GM23338 (cell line): ENCODE results near the gene TSC22D2. TPM values are rescaled to one million over a fixed set of nuclear protein-coding genes. Genes with fewer than 3 reads are reported as not detected.

Experiments used
- ATAC-seq: fragments of 200-7000 bp; cut with Tn5 transposase; 3 replicates; pipeline ENCODE4 v1.9.1; 2020
- DNase-seq: peaks from one replicate; pipeline ENCODE4 v3.0.0-alpha.2; 2015; ENCODE audit warnings: low spot score
- H2AFZ ChIP-seq: fragments of 200-600 bp; sonication (generic); 2 replicates; pipeline ENCODE4 v1.8.0; 2016; ENCODE audit warnings: antibody characterized with exemption, mild to moderate bottlenecking, moderate library complexity
- H3F3A ChIP-seq: fragments of 200-600 bp; sonication (generic); replicated peaks from 2 replicates; pipeline ENCODE4 v1.8.0; 2017; ENCODE audit warnings: antibody characterized with exemption, mixed run types, low read depth
- H3K27ac ChIP-seq: fragments of 200-600 bp; sonication (generic); 2 replicates; pipeline ENCODE4 v1.6.1; 2016; ENCODE audit warnings: low read depth
- H3K27me3 ChIP-seq: fragments of 200-600 bp; sonication (generic); 2 replicates; pipeline ENCODE4 v1.8.0; 2016; ENCODE audit warnings: mild to moderate bottlenecking, mixed run types, moderate library complexity; ENCODE audit not compliant: insufficient read depth
- H3K36me3 ChIP-seq: fragments of 200-600 bp; sonication (generic); 2 replicates; pipeline ENCODE4 v1.8.0; 2016; ENCODE audit warnings: mild to moderate bottlenecking; ENCODE audit not compliant: insufficient read depth
- H3K4me1 ChIP-seq: fragments of 200-600 bp; sonication (generic); 2 replicates; pipeline ENCODE4 v1.8.0; 2016; ENCODE audit warnings: mild to moderate bottlenecking, moderate library complexity; ENCODE audit not compliant: insufficient read depth
- H3K4me2 ChIP-seq: fragments of 200-600 bp; sonication (generic); 2 replicates; pipeline ENCODE4 v1.7.1; 2017; ENCODE audit warnings: mixed run types
- H3K4me3 ChIP-seq: fragments of 200-600 bp; sonication (generic); 2 replicates; pipeline ENCODE4 v1.6.1; 2016; ENCODE audit warnings: mixed run types
- H3K79me2 ChIP-seq: fragments of 200-600 bp; sonication (generic); replicated peaks from 2 replicates; pipeline ENCODE4 v1.8.0; 2017; ENCODE audit warnings: mild to moderate bottlenecking; ENCODE audit not compliant: insufficient read depth
- H3K9me2 ChIP-seq: fragments of 200-600 bp; sonication (generic); 2 replicates; pipeline ENCODE4 v1.8.0; 2017; ENCODE audit not compliant: insufficient read depth
- H4K20me1 ChIP-seq: fragments of 200-600 bp; sonication (generic); replicated peaks from 2 replicates; pipeline ENCODE4 v1.8.0; 2017; ENCODE audit warnings: mild to moderate bottlenecking; ENCODE audit not compliant: insufficient read depth
- H3K27ac Mint-ChIP-seq: 2 replicates; pipeline ENCODE4 v1.8.0; 2020; ENCODE audit warnings: inconsistent platforms, mild to moderate bottlenecking, moderate library complexity, mixed read lengths
- H3K27me3 Mint-ChIP-seq: 3 replicates; pipeline ENCODE4 v1.8.0; 2022; ENCODE audit warnings: low read depth, mild to moderate bottlenecking, moderate library complexity, mixed read lengths, inconsistent platforms; ENCODE audit not compliant: insufficient read depth, poor library complexity
- H3K36me3 Mint-ChIP-seq: 3 replicates; pipeline ENCODE4 v1.8.0; 2021; ENCODE audit warnings: low read depth, mild to moderate bottlenecking, inconsistent platforms, moderate library complexity, mixed read lengths
- H3K4me1 Mint-ChIP-seq: 3 replicates; pipeline ENCODE4 v1.8.0; 2020; ENCODE audit warnings: mild to moderate bottlenecking, inconsistent platforms, mixed read lengths
- H3K4me3 Mint-ChIP-seq: 3 replicates; pipeline ENCODE4 v1.8.0; 2021; ENCODE audit warnings: moderate library complexity, mild to moderate bottlenecking, inconsistent platforms, mixed read lengths
- H3K9me3 Mint-ChIP-seq: 3 replicates; pipeline ENCODE4 v1.8.0; 2020; ENCODE audit warnings: moderate library complexity, mild to moderate bottlenecking, inconsistent platforms, mixed read lengths
- CREB1 ChIP-seq: fragments of 250-450 bp; sonication (Bioruptor Pico); IDR thresholded peaks from 2 replicates; pipeline ENCODE4 v1.5.0; 2020; ENCODE audit warnings: low read depth, mild to moderate bottlenecking, moderate library complexity
- CTCF ChIP-seq, 2 experiments: fragments of 200-600 bp in 1 of 2; sonication (generic) in 1 of 2; conservative IDR thresholded peaks; 2 replicates each; pipeline versions ENCODE4 v1.5.1 to v1.6.1; 2016 to 2017; ENCODE audit warnings: antibody characterized with exemption in 2 of 2, low read depth in 2 of 2, mild to moderate bottlenecking in 2 of 2, moderate library complexity in 1 of 2
- ETS1 ChIP-seq: IDR thresholded peaks from 2 replicates; pipeline ENCODE4 v1.6.1; 2016; ENCODE audit warnings: antibody characterized with exemption
- EZH2 ChIP-seq: fragments of 200-600 bp; sonication (generic); IDR thresholded peaks from one replicate; pipeline ENCODE4 v1.8.0; 2017; ENCODE audit warnings: antibody characterized with exemption, mild to moderate bottlenecking, low read depth; ENCODE audit not compliant: unreplicated experiment
- EZH2phosphoT487 ChIP-seq: fragments of 200-600 bp; sonication (generic); IDR thresholded peaks from one replicate; pipeline ENCODE4 v1.8.1; 2018; ENCODE audit warnings: antibody characterized with exemption; ENCODE audit not compliant: unreplicated experiment
- JUNB ChIP-seq: IDR thresholded peaks from one replicate; pipeline ENCODE4 v1.6.1; 2016; ENCODE audit warnings: antibody characterized with exemption; ENCODE audit not compliant: unreplicated experiment
- NANOG ChIP-seq: IDR thresholded peaks from 2 replicates; pipeline ENCODE4 v1.6.1; 2016; ENCODE audit warnings: antibody characterized with exemption, borderline replicate concordance
- POLR2AphosphoS5 ChIP-seq: IDR thresholded peaks from 2 replicates; pipeline ENCODE4 v1.6.1; 2016; ENCODE audit warnings: antibody characterized with exemption, low read depth
- REST ChIP-seq: IDR thresholded peaks from one replicate; pipeline ENCODE4 v1.6.1; 2018; ENCODE audit warnings: antibody characterized with exemption; ENCODE audit not compliant: unreplicated experiment
- STAT1 ChIP-seq: IDR thresholded peaks from one replicate; pipeline ENCODE4 v1.6.1; 2016; ENCODE audit warnings: antibody characterized with exemption; ENCODE audit not compliant: unreplicated experiment
- ZNF114 ChIP-seq: fragments of 250-450 bp; sonication (Bioruptor Pico); IDR thresholded peaks from 2 replicates; pipeline ENCODE4 v1.5.0; 2020; ENCODE audit warnings: mild to moderate bottlenecking, moderate library complexity
- ZNF331 ChIP-seq: fragments of 250-450 bp; sonication (Bioruptor Pico); IDR thresholded peaks from 2 replicates; pipeline ENCODE4 v1.5.0; 2020; ENCODE audit warnings: low read depth, mild to moderate bottlenecking, moderate library complexity
- polyA plus RNA-seq: library from polyadenylated mRNA; unstranded; fragments of >200 nt; fragmentation: Nextera tagmentation; extraction: Ambion mirVana; gene quantifications from 2 replicates; pipeline ENCODE4 v1.2.1, GENCODE V29; 2016
- total RNA-seq: library from RNA; depleted of rRNA; stranded (reverse); fragments of >200 nt; shearing (Covaris generic); gene quantifications from 2 replicates; pipeline ENCODE4 v1.2.3, GENCODE V29; 2014
- TF ChIP-seq, protein P1 (sequence below): fragments of 250-450 bp; sonication (Bioruptor Pico); IDR thresholded peaks from 2 replicates; pipeline ENCODE4 v1.5.0; 2020; ENCODE audit warnings: mild to moderate bottlenecking, moderate library complexity

TSC22D2 gene
- total and polyA plus RNA-seq, 2 experiments from 2014 or later = 18.6 to 34.2 TPM

DNA sequence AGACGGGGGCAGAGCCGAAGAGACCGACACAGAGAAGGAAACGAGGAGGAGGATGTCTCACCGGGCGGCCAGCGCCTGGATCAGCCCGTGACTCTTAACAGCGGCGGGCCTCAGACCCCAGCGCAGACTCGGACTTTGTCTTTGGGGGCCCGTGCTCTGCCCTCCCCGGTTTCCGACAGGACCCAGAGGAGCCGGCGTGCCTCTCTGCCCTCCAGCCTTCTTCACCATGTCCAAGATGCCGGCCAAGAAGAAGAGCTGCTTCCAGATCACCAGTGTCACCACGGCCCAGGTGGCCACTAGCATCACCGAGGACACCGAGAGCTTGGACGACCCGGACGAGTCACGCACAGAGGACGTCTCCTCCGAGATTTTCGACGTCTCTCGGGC lies 1.0 kb downstream of the TSC22D2 start:
- peak overlapping the region; percentile 95 for H3K4me2 ChIP-seq
- H3K36me3 ChIP-seq = no peaks in the 10 kb centered on the region
- DNase-seq (no peak), ATAC-seq (peak; percentile 17; the same call in 2 of the 3 replicates)
- peaks cover 45% of the 10 kb centered on the region for H3K79me2 ChIP-seq
- no peaks in the 10 kb centered on the region for H3K27me3 ChIP-seq
- H3K27ac Mint-ChIP-seq = peak overlapping the region; percentile 85; the same call in 1 of the 2 replicates
- H3K4me1 ChIP-seq = peaks cover 34% of the 10 kb centered on the region
- peaks cover 7% of the 10 kb centered on the region for H3K27me3 Mint-ChIP-seq
- no peaks in the 10 kb centered on the region for H3K9me3 Mint-ChIP-seq
- H3F3A ChIP-seq = 0 out of 2 replicates have a peak, but pooled peaks cover 3% of the 10 kb centered on the region
- H4K20me1 ChIP-seq = peaks cover 32% of the 10 kb centered on the region
- H3K4me3 ChIP-seq = peak overlapping the region; percentile 77
- TF ChIP-seq CTCF (conservative IDR thresholded peaks at IDR 0.05; ENCODE audit: low read depth in 2 of 2) = no peak
- TF ChIP-seq, protein P1, sequence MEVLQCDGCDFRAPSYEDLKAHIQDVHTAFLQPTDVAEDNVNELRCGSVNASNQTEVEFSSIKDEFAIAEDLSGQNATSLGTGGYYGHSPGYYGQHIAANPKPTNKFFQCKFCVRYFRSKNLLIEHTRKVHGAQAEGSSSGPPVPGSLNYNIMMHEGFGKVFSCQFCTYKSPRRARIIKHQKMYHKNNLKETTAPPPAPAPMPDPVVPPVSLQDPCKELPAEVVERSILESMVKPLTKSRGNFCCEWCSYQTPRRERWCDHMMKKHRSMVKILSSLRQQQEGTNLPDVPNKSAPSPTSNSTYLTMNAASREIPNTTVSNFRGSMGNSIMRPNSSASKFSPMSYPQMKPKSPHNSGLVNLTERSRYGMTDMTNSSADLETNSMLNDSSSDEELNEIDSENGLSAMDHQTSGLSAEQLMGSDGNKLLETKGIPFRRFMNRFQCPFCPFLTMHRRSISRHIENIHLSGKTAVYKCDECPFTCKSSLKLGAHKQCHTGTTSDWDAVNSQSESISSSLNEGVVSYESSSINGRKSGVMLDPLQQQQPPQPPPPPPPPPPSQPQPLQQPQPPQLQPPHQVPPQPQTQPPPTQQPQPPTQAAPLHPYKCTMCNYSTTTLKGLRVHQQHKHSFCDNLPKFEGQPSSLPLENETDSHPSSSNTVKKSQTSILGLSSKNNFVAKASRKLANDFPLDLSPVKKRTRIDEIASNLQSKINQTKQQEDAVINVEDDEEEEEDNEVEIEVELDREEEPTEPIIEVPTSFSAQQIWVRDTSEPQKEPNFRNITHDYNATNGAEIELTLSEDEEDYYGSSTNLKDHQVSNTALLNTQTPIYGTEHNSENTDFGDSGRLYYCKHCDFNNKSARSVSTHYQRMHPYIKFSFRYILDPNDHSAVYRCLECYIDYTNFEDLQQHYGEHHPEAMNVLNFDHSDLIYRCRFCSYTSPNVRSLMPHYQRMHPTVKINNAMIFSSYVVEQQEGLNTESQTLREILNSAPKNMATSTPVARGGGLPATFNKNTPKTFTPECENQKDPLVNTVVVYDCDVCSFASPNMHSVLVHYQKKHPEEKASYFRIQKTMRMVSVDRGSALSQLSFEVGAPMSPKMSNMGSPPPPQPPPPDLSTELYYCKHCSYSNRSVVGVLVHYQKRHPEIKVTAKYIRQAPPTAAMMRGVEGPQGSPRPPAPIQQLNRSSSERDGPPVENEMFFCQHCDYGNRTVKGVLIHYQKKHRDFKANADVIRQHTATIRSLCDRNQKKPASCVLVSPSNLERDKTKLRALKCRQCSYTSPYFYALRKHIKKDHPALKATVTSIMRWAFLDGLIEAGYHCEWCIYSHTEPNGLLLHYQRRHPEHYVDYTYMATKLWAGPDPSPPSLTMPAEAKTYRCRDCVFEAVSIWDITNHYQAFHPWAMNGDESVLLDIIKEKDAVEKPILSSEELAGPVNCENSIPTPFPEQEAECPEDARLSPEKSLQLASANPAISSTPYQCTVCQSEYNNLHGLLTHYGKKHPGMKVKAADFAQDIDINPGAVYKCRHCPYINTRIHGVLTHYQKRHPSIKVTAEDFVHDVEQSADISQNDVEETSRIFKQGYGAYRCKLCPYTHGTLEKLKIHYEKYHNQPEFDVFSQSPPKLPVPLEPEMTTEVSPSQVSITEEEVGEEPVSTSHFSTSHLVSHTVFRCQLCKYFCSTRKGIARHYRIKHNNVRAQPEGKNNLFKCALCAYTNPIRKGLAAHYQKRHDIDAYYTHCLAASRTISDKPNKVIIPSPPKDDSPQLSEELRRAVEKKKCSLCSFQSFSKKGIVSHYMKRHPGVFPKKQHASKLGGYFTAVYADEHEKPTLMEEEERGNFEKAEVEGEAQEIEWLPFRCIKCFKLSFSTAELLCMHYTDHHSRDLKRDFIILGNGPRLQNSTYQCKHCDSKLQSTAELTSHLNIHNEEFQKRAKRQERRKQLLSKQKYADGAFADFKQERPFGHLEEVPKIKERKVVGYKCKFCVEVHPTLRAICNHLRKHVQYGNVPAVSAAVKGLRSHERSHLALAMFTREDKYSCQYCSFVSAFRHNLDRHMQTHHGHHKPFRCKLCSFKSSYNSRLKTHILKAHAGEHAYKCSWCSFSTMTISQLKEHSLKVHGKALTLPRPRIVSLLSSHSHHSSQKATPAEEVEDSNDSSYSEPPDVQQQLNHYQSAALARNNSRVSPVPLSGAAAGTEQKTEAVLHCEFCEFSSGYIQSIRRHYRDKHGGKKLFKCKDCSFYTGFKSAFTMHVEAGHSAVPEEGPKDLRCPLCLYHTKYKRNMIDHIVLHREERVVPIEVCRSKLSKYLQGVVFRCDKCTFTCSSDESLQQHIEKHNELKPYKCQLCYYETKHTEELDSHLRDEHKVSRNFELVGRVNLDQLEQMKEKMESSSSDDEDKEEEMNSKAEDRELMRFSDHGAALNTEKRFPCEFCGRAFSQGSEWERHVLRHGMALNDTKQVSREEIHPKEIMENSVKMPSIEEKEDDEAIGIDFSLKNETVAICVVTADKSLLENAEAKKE = no peak
- TF ChIP-seq EZH2 = no peak
- TF ChIP-seq ZNF114 (CRISPR knock-in tag) = no peak
- no peak for TF ChIP-seq CREB1 (CRISPR knock-in tag)
- TF ChIP-seq ZNF331 (CRISPR knock-in tag) = no peak
- no peak for TF ChIP-seq STAT1
- TF ChIP-seq JUNB = no peak
- TF ChIP-seq REST = no peak
- no peak for TF ChIP-seq POLR2AphosphoS5
- TF ChIP-seq ETS1 = no peak
- TF ChIP-seq NANOG = no peak
- no peak for TF ChIP-seq EZH2phosphoT487
- H3K4me3 Mint-ChIP-seq = peak overlapping the region; percentile 78
- peaks cover 15% of the 10 kb centered on the region for H3K36me3 Mint-ChIP-seq
- H3K9me2 ChIP-seq = no peaks in the 10 kb centered on the region
- H3K27ac ChIP-seq = peak overlapping the region; percentile 98
- peaks cover 40% of the 10 kb centered on the region; the same call in 2 of the 3 replicates for H3K4me1 Mint-ChIP-seq
- H2AFZ ChIP-seq = no peak overlapping the region
